ENCODE measurements around the gene NRG2.

The NRG2 gene

DNA sequence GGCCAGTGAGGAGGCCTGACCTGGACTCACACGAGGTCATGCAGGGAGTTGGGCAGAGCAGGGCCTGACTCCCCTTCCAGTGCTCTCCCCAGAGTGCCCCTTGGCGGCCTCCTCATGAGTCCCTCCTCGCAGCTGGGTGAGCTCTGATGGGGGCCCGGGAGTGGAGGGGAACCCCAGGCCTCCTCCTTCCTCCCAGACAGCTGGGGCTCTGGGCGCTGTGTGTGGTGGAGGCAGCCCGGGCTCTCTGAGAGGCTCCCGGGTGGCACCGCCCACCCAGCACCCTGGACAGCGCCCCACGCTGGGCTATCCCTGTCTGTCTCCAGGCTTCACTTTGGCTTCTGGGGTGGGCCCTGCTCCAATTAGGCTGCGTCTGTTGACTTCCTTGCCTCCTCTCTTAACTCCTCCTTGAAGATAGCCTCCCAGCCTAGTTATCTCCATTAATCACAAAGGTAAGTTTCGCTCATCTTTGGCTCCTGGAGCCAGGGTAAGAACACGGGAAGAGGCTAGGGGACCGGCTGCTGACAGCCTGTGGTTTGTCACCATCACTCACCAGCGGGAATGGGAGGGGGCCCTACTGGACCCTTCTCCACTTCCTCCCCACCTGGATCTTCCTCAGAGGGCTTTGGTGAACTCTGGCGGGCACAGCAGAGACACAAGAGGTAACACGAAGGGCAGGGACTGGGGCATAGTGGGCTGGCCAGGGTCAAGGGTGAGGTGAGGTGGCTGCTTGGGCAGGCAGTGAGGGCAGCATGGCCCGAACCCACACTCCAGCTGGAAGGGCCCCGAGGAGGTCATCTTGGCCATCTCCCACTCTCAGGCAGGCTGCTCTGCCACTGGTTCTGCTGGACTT, 234.4 kb downstream of the NRG2 start:
- Histone ChIP-seq H3K4me1 (no peaks in the 10 kb centered on the region), H3K36me3 (no peaks in the 10 kb centered on the region), H3K27ac (no peak overlapping the region), H3K4me3 (no peak overlapping the region), H3K9me3 (no peaks in the 10 kb centered on the region), H3K27me3 (peaks cover 0 to 22% of the 10 kb centered on the region in 2 donors)
- TF ChIP-seq, protein P1, sequence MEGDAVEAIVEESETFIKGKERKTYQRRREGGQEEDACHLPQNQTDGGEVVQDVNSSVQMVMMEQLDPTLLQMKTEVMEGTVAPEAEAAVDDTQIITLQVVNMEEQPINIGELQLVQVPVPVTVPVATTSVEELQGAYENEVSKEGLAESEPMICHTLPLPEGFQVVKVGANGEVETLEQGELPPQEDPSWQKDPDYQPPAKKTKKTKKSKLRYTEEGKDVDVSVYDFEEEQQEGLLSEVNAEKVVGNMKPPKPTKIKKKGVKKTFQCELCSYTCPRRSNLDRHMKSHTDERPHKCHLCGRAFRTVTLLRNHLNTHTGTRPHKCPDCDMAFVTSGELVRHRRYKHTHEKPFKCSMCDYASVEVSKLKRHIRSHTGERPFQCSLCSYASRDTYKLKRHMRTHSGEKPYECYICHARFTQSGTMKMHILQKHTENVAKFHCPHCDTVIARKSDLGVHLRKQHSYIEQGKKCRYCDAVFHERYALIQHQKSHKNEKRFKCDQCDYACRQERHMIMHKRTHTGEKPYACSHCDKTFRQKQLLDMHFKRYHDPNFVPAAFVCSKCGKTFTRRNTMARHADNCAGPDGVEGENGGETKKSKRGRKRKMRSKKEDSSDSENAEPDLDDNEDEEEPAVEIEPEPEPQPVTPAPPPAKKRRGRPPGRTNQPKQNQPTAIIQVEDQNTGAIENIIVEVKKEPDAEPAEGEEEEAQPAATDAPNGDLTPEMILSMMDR (IDR thresholded peaks at IDR 0.05) = no peak
- no peak for DNase-seq
- intact Hi-C loops (cut with DNase I; ENCODE audit: low total_unique reads) = no loop called here

DNA sequence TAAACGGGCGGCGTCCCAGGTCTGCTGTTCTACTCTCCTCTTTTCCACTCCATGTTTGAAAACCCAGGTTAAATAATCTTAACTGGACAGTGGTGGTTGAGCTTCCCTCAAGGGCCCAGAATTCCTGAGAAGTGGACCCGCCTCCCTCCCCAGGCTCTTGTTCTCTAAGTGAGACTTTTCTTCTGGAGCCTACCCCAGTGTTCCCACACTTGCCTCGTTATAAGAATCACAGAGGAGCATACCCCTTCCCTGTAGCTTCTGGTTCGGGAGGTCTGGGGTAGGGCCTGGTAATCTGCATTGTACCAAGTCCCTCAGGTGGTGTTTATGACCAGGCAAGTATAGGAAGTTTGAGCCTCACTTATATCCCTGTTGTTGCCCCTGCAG, 235.5 kb downstream of the NRG2 start:
- no peak for DNase-seq
- H3K9me3 ChIP-seq = no peaks in the 10 kb centered on the region
- H3K4me3 ChIP-seq = no peak overlapping the region
- TF ChIP-seq, protein P1 (IDR thresholded peaks at IDR 0.05) = no peak
- H3K27me3 ChIP-seq = peaks cover 0 to 32% of the 10 kb centered on the region in 2 donors
- no peaks in the 10 kb centered on the region for H3K36me3 ChIP-seq
- H3K27ac ChIP-seq = no peak overlapping the region
- intact Hi-C loops (cut with DNase I; ENCODE audit: low total_unique reads) = no loop called here
- no peaks in the 10 kb centered on the region for H3K4me1 ChIP-seq

DNA sequence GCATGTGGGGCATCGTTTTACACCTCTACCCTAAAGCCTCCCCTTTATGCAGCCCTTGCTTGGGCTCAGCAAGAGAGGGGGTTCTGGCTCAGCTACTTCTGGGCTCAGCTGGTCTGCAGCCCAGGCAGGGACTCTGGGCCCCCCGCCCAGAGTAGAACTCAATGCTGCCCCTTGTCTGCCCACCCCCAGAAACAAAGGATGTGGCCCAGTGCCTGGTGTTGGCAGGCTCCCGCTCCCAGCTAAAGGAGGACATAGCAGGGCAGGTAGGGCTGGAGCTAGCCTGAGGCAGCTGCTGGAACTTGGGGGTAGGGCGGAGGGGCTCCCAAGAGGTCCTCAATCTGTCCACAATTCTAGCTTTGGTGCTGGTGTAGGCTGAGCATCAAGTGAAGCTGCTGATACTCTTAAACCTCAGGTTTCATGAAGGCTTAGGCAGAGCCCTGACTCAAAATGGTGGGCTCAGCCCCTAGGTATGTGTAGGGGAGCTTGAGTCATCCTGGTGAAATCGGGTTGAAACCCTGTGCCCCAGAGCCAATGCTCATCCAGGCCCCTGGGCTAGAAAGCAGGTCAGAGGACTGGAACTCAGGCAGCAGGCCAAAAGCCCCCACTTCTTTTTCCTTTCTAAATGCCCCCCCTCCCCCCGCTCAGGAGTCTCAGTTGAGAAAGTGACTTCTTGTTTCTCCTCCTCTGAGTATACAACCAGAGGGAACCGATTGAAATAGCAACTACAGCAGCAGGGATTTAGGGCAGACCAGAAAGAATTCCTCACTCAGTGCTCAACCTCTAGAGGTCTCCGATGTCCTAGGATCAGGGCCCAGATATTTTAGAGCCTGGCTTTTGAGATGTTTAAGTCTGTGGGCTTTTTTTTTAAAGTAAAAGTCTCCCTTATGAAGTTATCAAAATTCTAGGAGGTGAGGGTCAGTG, 236.1 kb downstream of the NRG2 start:
- Histone ChIP-seq H3K27ac (no peak overlapping the region), H3K4me3 (no peak overlapping the region), H3K9me3 (no peaks in the 10 kb centered on the region), H3K4me1 (no peaks in the 10 kb centered on the region), H3K27me3 (peaks cover 0 to 34% of the 10 kb centered on the region in 2 donors), H3K36me3 (no peaks in the 10 kb centered on the region)
- intact Hi-C loops (cut with DNase I; ENCODE audit: low total_unique reads) = no loop called here
- TF ChIP-seq, protein P1 (IDR thresholded peaks at IDR 0.05) = no peak
- no peak for DNase-seq

DNA sequence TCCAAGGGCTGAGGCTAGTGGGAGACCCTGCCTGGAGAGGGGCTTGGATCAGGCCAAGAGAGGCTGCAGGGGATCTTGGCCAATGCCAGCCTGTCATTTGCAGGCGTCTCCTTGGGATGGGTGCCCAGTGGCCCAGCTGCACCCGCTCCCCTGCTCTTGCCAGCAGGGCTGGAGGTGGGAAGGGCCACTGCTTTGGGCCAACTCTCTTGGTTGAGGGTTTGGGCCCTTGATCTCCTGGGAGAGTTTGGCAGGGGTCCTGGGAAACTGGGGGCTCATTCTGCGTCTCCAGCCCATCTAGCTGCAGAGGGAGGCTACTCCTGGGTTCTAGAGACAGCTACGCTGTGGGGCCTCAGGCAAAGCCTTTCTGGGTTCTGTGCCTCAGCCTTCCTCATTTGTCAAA, 237.0 kb downstream of the NRG2 start:
- no peak for DNase-seq
- intact Hi-C loops (cut with DNase I; ENCODE audit: low total_unique reads) = no loop called here
- H3K4me3 ChIP-seq = no peak overlapping the region
- H3K4me1 ChIP-seq = no peaks in the 10 kb centered on the region
- H3K27me3 ChIP-seq = peaks cover 0 to 40% of the 10 kb centered on the region in 2 donors
- H3K36me3 ChIP-seq = no peaks in the 10 kb centered on the region
- TF ChIP-seq, protein P1 (IDR thresholded peaks at IDR 0.05) = no peak
- no peak overlapping the region for H3K27ac ChIP-seq
- no peaks in the 10 kb centered on the region for H3K9me3 ChIP-seq

DNA sequence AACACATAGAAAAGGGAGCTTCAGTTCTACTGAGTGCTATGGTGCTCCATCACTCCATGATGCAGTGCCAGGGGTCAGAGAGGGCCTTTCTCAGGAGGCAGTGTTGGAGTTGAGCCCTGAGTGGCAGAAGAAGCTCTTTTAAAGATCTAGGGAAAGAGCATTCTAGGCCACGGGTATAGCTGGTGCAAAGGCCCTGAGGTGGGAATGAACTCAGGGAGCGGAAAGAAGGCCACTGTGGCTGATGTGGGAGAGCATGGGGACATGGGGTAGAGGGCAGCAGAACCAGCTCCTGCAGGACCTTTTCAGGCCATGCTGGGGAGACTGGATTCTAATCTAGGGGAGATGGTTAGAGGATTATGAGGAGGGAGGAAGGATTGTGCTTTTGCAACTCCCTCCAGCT, 237.6 kb downstream of the NRG2 start:
- TF ChIP-seq, protein P1 (IDR thresholded peaks at IDR 0.05) = no peak
- Histone ChIP-seq H3K4me3 (no peak overlapping the region), H3K36me3 (no peaks in the 10 kb centered on the region), H3K27ac (no peak overlapping the region), H3K4me1 (no peaks in the 10 kb centered on the region), H3K9me3 (no peaks in the 10 kb centered on the region), H3K27me3 (peaks cover 0 to 41% of the 10 kb centered on the region in 2 donors)
- intact Hi-C loops (cut with DNase I; ENCODE audit: low total_unique reads) = no loop called here
- DNase-seq = no peak

Measured in tibial artery (tissue), 4 donors.